ENCODE data around the gene RPL23.

DNA sequence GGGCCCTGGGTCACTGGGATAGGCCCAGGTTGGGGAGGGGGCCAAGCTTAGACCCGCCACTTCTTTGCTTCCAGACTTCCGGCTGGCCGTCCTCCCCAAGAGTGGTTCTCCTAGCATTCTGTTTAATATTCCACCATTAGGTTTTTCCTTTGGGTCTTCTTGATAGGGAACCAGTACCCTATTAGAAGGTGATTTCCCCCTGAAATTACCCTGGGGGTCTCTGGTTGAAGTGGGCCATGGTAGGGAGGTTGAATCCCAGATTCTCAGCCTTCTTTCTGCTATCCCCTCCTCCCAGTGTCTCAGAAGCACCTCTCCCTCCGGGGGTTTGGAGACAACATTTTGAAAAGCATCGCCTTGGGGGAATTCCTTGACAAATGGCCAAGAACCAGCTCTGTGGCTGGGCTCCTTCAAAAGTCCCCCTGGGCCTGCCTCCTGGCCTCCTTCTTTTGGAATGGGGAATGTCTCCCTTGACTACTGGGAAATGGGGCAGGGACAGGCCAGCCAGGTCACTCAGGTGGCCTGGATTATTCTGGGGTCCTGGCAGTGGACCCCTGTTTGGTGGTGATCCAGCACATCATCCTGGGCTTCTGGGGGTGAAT lies 22.1 kb upstream of the RPL23 start:
- TF ChIP-seq, protein P1, sequence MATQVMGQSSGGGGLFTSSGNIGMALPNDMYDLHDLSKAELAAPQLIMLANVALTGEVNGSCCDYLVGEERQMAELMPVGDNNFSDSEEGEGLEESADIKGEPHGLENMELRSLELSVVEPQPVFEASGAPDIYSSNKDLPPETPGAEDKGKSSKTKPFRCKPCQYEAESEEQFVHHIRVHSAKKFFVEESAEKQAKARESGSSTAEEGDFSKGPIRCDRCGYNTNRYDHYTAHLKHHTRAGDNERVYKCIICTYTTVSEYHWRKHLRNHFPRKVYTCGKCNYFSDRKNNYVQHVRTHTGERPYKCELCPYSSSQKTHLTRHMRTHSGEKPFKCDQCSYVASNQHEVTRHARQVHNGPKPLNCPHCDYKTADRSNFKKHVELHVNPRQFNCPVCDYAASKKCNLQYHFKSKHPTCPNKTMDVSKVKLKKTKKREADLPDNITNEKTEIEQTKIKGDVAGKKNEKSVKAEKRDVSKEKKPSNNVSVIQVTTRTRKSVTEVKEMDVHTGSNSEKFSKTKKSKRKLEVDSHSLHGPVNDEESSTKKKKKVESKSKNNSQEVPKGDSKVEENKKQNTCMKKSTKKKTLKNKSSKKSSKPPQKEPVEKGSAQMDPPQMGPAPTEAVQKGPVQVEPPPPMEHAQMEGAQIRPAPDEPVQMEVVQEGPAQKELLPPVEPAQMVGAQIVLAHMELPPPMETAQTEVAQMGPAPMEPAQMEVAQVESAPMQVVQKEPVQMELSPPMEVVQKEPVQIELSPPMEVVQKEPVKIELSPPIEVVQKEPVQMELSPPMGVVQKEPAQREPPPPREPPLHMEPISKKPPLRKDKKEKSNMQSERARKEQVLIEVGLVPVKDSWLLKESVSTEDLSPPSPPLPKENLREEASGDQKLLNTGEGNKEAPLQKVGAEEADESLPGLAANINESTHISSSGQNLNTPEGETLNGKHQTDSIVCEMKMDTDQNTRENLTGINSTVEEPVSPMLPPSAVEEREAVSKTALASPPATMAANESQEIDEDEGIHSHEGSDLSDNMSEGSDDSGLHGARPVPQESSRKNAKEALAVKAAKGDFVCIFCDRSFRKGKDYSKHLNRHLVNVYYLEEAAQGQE (IDR thresholded peaks at IDR 0.05; ENCODE audit: low read depth, low read length) = no peak
- TF ChIP-seq CHD2 (IDR thresholded peaks at IDR 0.05; ENCODE audit: low read length, partially characterized antibody) = no peak
- TF ChIP-seq CTCF (IDR thresholded peaks at IDR 0.05) = no peak
- no peak for TF ChIP-seq FOXM1 (IDR thresholded peaks at IDR 0.05; ENCODE audit: low read depth)
- no peak for TF ChIP-seq USF1 (IDR thresholded peaks at IDR 0.05; ENCODE audit: borderline replicate concordance, low read depth)
- TF ChIP-seq POLR2AphosphoS5 (IDR thresholded peaks at IDR 0.05; ENCODE audit: low read depth, low read length) = no peak
- TF ChIP-seq TEAD4 (IDR thresholded peaks at IDR 0.05; ENCODE audit: borderline replicate concordance, insufficient read depth) = no peak
- TF ChIP-seq MXI1 (IDR thresholded peaks at IDR 0.05; ENCODE audit: low read depth, low read length) = no peak
- TF ChIP-seq EP300 (IDR thresholded peaks at IDR 0.05; ENCODE audit: borderline replicate concordance in 1 of 2, low read depth in 1 of 2, low read length in 1 of 2) = no peak
- TF ChIP-seq GATA2 (CRISPR knock-in tag; IDR thresholded peaks at IDR 0.05) = no peak
- no peak for TF ChIP-seq ELF1 (IDR thresholded peaks at IDR 0.05)
